Measurements from ENCODE around the gene CRTAP.
"Not testable (repeated sequence)": the region's sequence is repeated elsewhere in the genome, so short reads cannot be mapped to it uniquely, and the experiment has no call there.

The CRTAP gene

GRCh38 chr3:33145221-33145900, 31.5 kb downstream of the CRTAP start:
- DNase-seq: no peak

- no peak for DNase-seq
Observed at GRCh38 chr3:33145901-33146580, 32.2 kb downstream of the CRTAP start.

- DNase-seq: no peak
Observed at GRCh38 chr3:33146791-33147445, 33.1 kb downstream of the CRTAP start.

GRCh38 chr3:33149342-33149741, 35.5 kb downstream of the CRTAP start:
- DNase-seq: no peak

GRCh38 chr3:33152363-33153360, 38.8 kb downstream of the CRTAP start:
- no peak for DNase-seq

GRCh38 chr3:33153782-33154181, 40.0 kb downstream of the CRTAP start:
- no peak for DNase-seq

- DNase-seq: no peak
Observed at GRCh38 chr3:33155301-33155700, 41.5 kb downstream of the CRTAP start.

- no peak for DNase-seq
Observed at GRCh38 chr3:33159234-33159633, 45.4 kb downstream of the CRTAP start.

GRCh38 chr3:33159981-33160380, 46.2 kb downstream of the CRTAP start:
- DNase-seq: no peak

GRCh38 chr3:33162621-33163020, 48.8 kb downstream of the CRTAP start:
- DNase-seq: not testable (repeated sequence)

- no peak for DNase-seq
Observed at GRCh38 chr3:33165372-33165771, 51.6 kb downstream of the CRTAP start.

GRCh38 chr3:33166095-33166494, 52.3 kb downstream of the CRTAP start:
- no peak for DNase-seq

- DNase-seq: no peak
Observed at GRCh38 chr3:33167284-33167683, 53.5 kb downstream of the CRTAP start.

- DNase-seq: no peak
Observed at GRCh38 chr3:33167716-33168336, 54.0 kb downstream of the CRTAP start.

- no peak for DNase-seq
Observed at GRCh38 chr3:33170531-33170930, 56.7 kb downstream of the CRTAP start.

- DNase-seq: no peak
Observed at GRCh38 chr3:33171580-33171979, 57.8 kb downstream of the CRTAP start.

GRCh38 chr3:33173103-33173502, 59.3 kb downstream of the CRTAP start:
- DNase-seq: no peak

GRCh38 chr3:33173672-33174071, 59.9 kb downstream of the CRTAP start:
- DNase-seq: no peak

- DNase-seq: no peak
Observed at GRCh38 chr3:33174095-33174494, 60.3 kb downstream of the CRTAP start.

- DNase-seq: no peak
Observed at GRCh38 chr3:33174711-33175414, 61.0 kb downstream of the CRTAP start.

GRCh38 chr3:33179132-33179531, 65.3 kb downstream of the CRTAP start:
- no peak for DNase-seq

- no peak for DNase-seq
Observed at GRCh38 chr3:33181229-33181628, 67.4 kb downstream of the CRTAP start.

Measured in NCI-H1048 (cell line).